ENCODE data around the gene CLEC7A. TPM values are rescaled to one million over a fixed set of nuclear protein-coding genes. Genes with fewer than 3 reads are reported as not detected.

CLEC7A gene
- total RNA-seq, 4 donors from 2014 or later, result 2.8 to 14.4 (median 4.7) TPM

GRCh38 chr12:10111451-10111850 lies 18.5 kb downstream of the CLEC7A start:
- Histone ChIP-seq H3K4me1 (no peaks in the 10 kb centered on the region), H3K9me3 (no peaks in the 10 kb centered on the region), H3K36me3 (no peaks in the 10 kb centered on the region), H3K27ac (no peak overlapping the region), H3K27me3 (no peaks in the 10 kb centered on the region), H3K4me3 (no peak overlapping the region)
- intact Hi-C loops (cut with DNase I; ENCODE audit: low total_unique reads), result no loop called here
- no peak for TF ChIP-seq POLR2A (IDR thresholded peaks at IDR 0.05)
- TF ChIP-seq, protein P1, sequence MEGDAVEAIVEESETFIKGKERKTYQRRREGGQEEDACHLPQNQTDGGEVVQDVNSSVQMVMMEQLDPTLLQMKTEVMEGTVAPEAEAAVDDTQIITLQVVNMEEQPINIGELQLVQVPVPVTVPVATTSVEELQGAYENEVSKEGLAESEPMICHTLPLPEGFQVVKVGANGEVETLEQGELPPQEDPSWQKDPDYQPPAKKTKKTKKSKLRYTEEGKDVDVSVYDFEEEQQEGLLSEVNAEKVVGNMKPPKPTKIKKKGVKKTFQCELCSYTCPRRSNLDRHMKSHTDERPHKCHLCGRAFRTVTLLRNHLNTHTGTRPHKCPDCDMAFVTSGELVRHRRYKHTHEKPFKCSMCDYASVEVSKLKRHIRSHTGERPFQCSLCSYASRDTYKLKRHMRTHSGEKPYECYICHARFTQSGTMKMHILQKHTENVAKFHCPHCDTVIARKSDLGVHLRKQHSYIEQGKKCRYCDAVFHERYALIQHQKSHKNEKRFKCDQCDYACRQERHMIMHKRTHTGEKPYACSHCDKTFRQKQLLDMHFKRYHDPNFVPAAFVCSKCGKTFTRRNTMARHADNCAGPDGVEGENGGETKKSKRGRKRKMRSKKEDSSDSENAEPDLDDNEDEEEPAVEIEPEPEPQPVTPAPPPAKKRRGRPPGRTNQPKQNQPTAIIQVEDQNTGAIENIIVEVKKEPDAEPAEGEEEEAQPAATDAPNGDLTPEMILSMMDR (IDR thresholded peaks at IDR 0.05), result no peak
- DNase-seq, result no peak

DNA sequence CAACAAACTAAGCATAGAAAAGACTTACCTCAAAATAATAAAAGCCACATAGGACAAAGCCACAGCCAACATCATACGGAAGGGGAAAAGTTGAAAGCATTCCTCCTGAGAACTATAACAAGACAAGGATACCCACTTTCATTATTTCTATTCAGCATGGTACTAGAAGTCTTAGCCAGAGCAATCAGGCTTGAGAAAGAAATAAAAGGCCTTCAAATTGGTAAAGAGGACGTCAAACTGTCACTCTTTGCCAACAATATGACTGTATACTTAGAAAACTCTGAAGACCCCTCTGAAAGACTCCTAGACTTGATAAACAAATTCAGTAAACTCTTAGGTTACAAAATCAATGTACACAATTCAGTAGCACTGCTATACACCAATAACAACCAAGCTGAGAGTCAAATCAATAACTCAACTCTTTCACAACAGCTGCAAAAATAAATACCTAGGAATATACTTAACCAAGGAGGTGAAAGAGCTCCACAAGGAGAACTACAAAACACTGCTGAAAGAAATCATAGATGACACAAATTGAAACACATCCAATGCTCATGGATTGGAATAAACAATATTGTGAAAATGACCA lies 19.6 kb downstream of the CLEC7A start:
- no peaks in the 10 kb centered on the region for H3K36me3 ChIP-seq
- TF ChIP-seq, protein P1 (IDR thresholded peaks at IDR 0.05), result no peak
- no peak for TF ChIP-seq POLR2A (IDR thresholded peaks at IDR 0.05)
- no peak for DNase-seq

GRCh38 chr12:10102322-10102721 lies 27.7 kb downstream of the CLEC7A start:
- Histone ChIP-seq H3K36me3 (no peaks in the 10 kb centered on the region), H3K4me1 (no peaks in the 10 kb centered on the region), H3K27me3 (no peaks in the 10 kb centered on the region), H3K9me3 (no peaks in the 10 kb centered on the region), H3K4me3 (no peak overlapping the region), H3K27ac (peak overlapping the region in 1 of 2 donors; percentile 79)
- intact Hi-C loops (cut with DNase I; ENCODE audit: low total_unique reads), result no loop called here
- no peak for DNase-seq
- TF ChIP-seq POLR2A (IDR thresholded peaks at IDR 0.05), result no peak
- TF ChIP-seq, protein P1 (IDR thresholded peaks at IDR 0.05), result no peak

More for the DNA sequence above, 19.6 kb downstream of the CLEC7A start:
- Histone ChIP-seq H3K27me3 (no peaks in the 10 kb centered on the region), H3K27ac (no peak overlapping the region), H3K9me3 (no peaks in the 10 kb centered on the region), H3K4me1 (no peaks in the 10 kb centered on the region), H3K4me3 (no peak overlapping the region)
- intact Hi-C loops (cut with DNase I; ENCODE audit: low total_unique reads), result no loop called here

GRCh38 chr12:10101648-10102220 lies 28.3 kb downstream of the CLEC7A start:
- no peak overlapping the region for H3K4me3 ChIP-seq
- no peaks in the 10 kb centered on the region for H3K27me3 ChIP-seq
- no peaks in the 10 kb centered on the region for H3K4me1 ChIP-seq
- H3K9me3 ChIP-seq, result no peaks in the 10 kb centered on the region
- DNase-seq, result no peak
- no peaks in the 10 kb centered on the region for H3K36me3 ChIP-seq
- TF ChIP-seq, protein P1 (IDR thresholded peaks at IDR 0.05), result no peak
- no peak for TF ChIP-seq POLR2A (IDR thresholded peaks at IDR 0.05)
- H3K27ac ChIP-seq, result peak overlapping the region in 1 of 2 donors; percentile 79
- intact Hi-C loops (cut with DNase I; ENCODE audit: low total_unique reads), result no loop called here

GRCh38 chr12:10101042-10101579 lies 28.9 kb downstream of the CLEC7A start:
- peak in 1 of 2 donors; percentile 27 for DNase-seq
- no peak overlapping the region for H3K4me3 ChIP-seq
- no peaks in the 10 kb centered on the region for H3K9me3 ChIP-seq
- H3K27ac ChIP-seq, result peak overlapping the region in 1 of 2 donors; percentile 79
- no peaks in the 10 kb centered on the region for H3K4me1 ChIP-seq
- intact Hi-C loops (cut with DNase I; ENCODE audit: low total_unique reads), result no loop called here
- TF ChIP-seq, protein P1 (IDR thresholded peaks at IDR 0.05), result no peak
- TF ChIP-seq POLR2A (IDR thresholded peaks at IDR 0.05), result no peak
- H3K36me3 ChIP-seq, result no peaks in the 10 kb centered on the region
- H3K27me3 ChIP-seq, result no peaks in the 10 kb centered on the region

Measured in uterus (tissue), 4 donors.